HG03108 (cell line): ENCODE data around the gene TRPM2.

ENCODE experiments used
- ATAC-seq: cut with Tn5 transposase; IDR thresholded peaks from one replicate; pipeline ENCODE4 v1.9.1; 2021; ENCODE audit warnings: moderate library complexity; ENCODE audit not compliant: unreplicated experiment

TRPM2 gene

DNA sequence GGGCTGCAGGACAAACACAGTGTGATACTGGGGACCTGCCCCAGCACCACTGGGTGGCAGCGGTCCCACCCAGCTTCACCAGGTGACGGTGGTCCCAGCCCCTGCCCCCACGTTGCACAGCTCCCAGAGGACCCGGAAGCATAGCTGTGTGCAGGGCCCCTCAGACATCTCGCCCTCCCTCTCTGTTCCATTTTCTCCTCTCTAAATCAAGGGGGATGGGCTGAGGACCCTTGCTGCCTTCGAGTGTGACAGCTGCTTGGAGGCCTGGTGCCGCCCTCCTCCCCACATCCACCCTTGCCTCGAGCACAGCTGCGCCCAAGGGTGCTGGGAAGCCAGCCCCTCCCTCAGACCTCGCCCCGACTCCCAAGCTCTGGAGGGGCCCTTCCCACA, 85.8 kb downstream of the TRPM2 start:
- no peak for ATAC-seq

DNA sequence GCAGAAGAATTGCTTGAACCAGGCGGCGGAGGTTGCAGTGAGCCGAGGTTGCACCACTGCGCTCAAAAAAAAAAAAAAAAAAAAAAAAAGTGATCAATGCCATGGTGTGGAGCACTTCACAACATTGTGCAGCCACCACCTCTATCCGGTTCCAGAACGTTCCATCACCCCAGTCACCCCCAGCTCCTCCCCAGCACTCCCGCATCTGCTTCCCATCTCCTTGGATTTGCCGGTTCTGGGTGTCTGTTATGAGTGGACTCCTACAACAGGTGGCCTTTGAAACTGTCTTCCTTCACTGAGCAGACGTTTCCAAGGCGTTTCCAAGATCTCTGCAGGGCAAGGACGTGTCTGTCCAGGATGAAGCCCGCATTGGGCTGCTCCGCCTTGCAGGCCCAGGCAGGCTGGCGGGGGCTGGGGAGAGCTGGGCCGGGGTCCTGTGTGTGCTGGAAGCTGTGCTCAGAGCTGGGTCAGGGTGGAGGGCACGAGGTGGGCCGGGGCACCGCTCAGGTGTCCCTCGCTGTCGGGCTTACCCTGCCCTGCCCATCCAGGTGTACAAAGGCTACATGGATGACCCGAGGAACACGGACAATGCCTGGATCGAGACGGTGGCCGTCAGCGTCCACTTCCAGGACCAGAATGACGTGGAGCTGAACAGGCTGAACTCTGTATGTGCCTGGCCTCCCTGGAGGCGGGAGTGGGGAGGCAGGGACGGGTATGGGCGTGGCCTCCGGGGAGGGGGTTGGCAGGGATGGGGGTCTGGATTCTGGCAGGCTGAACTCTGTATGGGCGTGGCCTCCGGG, 87.0 kb downstream of the TRPM2 start:
- ATAC-seq: no peak

DNA sequence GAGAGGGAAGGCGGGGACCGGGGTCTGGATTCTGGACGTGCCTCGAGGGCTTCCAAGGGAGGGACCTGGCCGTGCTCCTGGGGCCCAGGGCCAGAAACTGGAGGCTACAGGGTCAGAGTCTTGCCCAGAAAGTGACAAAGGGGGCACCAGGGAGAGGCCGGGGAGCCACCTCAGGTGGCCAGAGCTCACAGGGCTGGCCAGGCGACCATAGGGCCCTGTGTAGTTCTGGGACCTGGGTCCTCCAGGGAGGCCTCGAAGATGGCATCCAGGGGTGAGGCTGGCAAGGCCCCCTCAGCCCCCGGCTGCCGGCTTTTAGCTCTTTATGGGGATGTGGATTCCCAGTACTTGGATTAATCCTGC, 87.6 kb downstream of the TRPM2 start:
- ATAC-seq: no peak

DNA sequence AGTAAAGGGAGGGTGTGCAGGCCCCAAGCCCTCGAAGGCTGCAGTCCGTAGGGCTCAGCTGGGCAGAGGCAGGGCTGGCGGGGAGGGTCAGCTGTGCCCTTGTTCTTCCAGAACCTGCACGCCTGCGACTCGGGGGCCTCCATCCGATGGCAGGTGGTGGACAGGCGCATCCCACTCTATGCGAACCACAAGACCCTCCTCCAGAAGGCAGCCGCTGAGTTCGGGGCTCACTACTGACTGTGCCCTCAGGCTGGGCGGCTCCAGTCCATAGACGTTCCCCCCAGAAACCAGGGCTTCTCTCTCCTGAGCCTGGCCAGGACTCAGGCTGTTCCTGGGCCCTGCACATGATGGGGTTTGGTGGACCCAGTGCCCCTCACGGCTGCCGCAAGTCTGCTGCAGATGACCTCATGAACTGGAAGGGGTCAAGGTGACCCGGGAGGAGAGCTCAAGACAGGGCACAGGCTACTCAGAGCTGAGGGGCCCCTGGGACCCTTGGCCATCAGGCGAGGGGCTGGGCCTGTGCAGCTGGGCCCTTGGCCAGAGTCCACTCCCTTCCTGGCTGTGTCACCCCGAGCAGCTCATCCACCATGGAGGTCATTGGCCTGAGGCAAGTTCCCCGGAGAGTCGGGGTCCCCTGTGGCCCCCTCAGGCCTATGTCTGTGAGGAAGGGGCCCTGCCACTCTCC, 88.3 kb downstream of the TRPM2 start:
- no peak for ATAC-seq

DNA sequence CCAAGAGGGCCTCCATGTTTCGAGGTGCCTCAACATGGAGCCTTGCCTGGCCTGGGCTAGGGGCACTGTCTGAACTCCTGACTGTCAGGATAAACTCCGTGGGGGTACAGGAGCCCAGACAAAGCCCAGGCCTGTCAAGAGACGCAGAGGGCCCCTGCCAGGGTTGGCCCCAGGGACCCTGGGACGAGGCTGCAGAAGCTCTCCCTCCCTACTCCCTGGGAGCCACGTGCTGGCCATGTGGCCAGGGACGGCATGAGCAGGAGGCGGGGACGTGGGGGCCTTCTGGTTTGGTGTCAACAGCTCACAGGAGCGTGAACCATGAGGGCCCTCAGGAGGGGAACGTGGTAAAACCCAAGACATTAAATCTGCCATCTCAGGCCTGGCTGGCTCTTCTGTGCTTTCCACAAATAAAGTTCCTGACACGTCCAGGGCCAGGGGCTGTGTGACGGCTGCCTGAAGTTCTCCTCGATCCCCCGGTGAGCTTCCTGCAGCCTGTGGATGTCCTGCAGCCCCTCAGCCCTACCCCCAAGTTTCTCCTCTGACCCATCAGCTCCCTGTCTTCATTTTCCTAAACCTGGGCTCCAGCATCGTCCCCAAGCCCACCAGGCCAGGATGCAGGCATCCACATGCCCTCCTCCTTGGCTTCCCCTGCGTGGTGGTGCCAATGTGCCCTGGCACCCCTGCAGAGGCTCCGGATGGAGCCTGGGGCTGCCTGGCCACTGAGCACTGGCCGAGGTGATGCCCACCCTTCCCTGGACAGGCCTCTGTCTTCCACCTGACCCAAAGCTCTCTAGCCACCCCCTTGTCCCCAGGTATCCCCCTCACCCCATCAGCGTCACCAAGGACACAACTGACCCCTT, 89.1 kb downstream of the TRPM2 start:
- ATAC-seq: no peak

DNA sequence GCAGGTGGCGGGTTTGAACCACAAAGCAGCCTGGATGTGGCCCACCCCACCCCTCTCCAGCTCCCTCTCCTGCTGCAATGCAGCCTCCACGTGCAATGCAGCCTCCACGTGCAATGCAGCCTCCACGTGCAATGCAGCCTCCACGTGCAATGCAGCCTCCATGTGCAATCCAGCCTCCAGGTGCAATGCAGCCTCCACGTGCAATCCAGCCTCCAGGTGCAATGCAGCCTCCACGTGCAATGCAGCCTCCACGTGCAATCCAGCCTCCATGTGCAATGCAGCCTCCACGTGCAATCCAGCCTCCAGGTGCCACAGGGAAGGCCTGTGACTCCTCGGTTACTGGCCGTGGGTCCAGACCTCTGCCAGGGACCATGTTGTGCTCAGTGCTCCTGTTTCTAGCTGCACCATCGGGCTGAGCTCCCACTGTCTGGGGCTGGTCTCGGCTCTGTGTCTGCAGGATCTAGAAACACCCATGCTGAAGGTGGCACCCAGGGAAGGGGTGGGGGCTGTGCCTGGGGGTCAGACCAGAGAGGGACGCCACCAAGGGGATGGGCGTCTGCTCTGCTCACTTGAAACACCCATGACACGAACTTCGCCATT, 90.0 kb downstream of the TRPM2 start:
- no peak for ATAC-seq

DNA sequence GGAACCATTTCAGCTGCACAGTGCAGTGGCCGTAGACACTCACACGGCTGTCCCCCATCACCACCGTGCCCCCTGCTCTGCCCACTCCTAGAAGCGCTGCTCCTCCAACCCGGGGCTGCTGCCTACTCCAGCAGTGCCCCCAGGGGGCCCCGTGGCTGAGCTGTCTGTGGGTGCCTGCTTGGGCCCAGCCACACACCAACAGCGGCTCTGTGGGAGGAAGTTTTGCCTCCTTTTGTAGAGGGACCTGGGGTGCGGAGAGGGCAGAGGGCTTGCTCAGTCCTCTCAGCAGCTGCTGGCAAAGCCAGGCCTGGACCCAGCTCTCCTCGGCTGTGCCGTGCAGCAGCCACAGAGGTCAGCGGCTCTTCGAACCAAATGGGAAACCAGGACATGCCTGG, 90.5 kb downstream of the TRPM2 start:
- no peak for ATAC-seq

DNA sequence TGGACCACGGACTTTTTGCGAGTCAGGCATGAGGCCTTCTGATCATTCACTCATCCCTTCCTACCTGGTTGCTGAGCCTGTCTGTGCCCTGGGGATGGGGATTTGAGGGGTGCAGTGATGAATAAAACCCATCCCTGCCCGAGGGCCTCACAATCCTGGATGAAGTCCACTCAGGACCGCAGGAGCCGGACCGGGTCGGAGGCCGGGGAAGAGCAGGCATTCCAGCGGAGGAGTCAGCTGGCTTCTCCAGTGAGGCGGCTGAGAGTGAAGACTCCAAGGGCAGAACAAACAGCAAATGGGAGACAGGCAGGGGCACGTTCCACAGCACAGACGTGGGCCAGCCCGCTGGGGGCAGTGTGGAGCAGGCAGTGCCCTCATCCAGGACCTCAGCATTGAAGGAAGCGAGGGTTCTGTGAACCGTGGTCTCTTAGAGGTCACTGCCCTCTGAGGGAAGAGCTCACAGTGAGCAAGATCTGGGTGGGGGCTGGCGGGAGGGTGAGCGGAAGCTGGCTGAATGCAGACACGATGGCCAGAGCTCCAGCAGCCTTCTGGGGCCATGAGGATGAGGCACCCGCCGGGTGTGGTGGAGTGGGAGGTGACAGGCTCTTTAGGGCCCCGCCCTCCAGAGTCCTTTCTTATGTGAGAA, 91.0 kb downstream of the TRPM2 start:
- no peak for ATAC-seq

DNA sequence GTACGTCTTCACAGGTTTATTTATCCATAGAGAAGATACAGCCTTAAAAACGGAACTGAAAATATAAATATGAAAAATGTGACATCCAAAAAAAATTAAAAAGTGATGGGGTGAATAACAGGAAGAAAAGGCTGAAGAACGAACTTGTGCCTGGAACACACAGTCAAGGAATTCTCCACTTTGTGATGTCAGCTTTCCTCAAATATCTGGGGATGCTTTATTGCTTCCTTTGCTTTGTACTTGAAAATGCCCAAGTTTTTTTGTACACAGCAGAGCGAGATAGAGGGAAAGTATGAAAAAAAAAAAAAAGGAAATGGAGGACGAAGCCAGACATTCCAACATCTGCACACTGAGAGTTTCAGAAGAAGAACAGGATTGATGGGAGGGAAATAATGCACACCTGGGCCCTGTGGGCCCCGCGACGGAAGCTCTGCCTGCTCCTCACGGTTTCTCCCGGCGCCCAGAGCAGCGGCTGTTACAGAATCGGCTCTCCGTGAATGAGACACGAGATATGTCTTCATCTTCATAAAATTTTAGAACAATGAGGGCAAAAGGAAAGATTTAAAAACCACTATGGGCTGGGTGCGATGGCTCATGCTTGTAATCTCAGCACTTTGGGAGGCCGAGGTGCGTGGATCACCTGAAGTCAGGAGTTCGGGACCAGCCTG, 91.9 kb downstream of the TRPM2 start:
- no peak for ATAC-seq

DNA sequence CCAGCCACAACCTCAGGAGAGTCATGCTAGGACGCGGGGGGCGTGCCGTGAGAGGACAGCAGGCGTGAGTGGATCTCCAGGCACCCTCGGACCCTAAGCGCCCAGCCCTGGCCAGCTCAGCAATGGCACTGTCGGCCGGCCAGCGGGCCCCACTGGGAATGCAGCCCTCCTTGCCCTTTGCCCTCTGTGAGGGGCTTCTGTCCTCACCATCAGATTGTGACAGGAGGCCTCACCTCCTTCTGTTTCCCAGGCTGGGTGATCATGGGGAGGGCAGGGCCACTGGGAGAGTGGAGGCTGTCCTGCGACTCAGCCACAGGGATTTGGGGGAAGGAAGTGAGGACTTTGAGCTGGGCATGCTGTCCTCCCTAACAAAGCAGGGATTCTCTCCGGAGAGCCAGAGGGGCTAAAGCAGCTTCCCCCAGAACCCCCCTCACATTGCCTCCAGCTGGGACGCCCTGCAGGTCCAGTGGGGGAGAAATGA, 95.3 kb downstream of the TRPM2 start:
- ATAC-seq: no peak

DNA sequence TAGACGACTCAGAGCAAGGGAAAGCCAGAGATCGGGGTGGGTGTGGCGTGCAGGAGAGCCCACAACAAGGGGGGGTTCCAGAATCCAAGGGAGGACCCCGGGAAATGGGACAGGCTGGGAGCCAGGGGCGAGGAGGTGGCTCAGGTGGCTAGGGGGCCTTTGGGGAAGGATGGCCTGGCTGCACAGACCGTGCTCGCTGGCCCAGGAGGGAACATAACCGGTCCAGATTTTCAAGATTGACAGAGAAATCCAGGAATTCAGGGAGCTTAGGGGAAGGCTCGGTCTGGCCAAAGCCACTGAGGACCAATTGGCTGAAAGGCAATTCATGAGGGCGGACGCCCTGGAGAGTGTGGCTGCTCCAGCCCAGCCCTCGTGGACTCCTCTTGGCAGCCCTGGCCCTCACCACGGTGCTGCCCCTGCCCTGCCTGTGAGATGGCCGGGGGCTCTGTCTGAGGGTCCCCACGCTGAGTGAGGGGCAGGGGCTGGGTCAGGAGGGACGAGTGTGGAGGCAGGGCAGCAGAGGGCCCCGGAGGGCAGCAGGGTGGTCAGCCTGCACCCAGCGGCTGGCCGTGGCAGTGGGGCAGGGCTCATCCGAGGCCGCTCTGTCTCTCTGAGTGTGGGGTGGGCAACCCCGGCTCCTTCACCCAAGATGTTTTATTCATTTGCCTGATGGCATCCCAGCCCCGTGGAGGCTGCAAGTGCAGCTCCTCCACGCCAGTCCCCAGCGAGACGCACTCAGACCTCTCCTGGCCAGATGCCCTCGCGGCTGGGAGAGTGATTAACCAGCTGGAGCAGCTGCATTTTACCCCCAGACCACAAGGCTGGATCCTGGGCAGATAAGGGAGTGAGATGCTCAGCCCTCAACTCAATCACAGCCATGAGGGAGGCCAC, 96.3 kb downstream of the TRPM2 start:
- ATAC-seq: no peak

DNA sequence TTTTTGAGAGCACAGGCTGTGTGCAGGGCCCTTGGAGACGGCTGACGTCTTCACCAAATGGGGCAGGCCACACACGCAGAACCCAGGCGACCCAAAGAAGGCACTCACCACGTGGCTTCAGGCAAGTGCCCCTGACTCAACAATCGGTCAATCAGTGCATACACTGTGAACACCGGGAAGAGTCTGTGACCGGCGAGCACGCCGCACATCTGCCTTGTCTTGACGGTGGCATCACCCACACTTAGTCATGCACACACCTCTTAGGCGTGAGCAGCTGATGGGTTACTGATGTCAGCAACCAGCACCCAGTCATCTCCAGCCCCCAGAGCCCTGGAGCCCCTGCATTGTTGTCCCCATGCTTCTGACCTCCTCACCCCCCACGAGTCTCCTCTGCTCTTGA, 97.0 kb downstream of the TRPM2 start:
- no peak for ATAC-seq

DNA sequence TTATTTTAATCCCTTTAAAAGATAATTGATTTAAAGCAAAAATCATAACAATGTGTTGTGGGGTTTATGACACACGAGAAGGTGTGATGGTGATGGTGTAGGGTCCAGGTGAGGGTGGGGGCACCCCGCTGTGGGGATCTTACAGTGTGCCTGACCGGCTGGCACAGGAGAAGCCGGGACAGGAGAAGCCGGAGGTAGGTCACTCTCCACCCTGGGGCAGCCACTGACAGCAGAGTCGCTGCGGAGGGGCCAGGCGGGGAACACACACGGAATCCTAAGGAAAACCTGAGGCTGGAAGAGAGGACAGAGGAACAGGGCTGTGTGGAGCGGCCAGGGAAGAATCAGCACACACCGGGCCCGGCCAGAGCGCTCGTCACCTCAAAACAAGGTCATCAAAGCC, 97.6 kb downstream of the TRPM2 start:
- ATAC-seq: no peak

DNA sequence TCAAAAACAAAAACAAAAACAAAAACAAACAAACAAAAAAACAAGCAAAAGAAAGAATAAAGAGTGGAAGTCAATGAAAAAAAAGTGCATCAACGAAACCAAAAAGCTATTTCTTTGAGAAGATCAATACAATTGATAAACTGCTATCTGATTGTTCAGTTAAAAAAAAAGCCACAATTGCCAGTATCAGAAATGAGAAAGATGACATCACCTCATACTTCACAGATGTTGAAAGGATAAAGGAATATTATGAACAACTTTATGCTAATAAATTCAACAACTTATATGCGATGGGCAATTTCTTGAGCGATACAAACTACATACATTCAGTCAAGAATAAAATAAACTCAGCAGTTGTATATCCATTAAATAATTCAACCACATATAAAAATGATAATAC, 99.7 kb downstream of the TRPM2 start:
- no peak for ATAC-seq

DNA sequence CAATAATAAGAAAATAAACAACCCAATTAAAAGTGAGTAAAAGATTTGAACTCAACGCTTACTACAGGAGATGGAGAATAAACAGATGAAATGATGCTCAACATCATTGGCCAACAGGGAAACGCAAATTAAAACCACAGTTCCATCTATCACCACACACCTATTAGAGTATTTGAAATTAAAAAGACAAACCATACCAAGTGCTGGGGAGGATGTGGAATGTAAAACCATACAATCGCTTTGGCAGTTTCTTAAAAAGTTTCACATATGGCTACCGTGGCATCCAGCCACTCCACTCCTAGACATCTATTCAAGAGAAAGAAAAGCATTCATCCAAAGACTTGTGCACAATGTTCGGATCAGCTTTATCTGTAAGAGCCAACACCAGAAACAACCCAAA, 100.6 kb downstream of the TRPM2 start:
- ATAC-seq: no peak

DNA sequence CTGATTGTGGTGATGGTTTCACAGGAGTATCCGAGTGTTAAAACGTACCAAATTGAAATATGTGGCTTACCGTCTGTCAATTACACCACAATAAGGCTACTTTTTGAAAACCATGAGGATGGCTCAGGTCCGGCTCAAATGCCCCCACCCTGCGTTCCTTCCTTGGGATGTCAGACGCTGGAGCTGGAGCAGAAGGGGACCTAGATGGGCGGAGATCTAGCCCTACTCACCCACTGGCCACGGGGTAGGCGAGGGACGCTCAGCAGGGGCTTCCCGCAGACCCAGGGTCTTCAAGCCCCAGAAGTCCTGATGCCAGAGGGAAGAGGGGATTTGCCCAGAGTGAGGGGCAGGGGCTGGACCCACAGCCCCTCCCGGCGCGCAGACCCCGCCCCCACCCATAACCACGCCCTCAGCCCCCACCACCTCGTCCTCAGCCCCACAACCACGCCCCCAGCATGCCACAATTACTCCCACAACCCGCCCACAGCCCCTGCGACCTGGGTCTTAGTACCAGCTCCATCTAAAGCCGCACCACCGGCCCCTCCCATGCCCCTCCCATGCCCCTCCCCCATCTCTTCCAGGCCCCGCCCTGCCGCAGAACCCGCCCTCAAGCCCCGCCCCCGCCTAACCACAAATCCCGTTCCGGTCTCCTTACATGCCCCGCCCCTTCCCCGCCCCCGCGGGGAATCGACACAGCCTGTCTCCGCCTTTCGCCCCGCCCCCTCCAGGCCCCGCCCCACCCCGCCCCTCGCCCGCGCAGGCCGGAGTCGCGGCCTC, 101.5 kb downstream of the TRPM2 start, which contains the start of gene LRRC3:
TSS of gene LRRC3 (plus strand) at position 764 of the 777 bp plus-strand sequence. CDS start 1,135 bp downstream, outside the sequence.
- ATAC-seq: no peak

DNA sequence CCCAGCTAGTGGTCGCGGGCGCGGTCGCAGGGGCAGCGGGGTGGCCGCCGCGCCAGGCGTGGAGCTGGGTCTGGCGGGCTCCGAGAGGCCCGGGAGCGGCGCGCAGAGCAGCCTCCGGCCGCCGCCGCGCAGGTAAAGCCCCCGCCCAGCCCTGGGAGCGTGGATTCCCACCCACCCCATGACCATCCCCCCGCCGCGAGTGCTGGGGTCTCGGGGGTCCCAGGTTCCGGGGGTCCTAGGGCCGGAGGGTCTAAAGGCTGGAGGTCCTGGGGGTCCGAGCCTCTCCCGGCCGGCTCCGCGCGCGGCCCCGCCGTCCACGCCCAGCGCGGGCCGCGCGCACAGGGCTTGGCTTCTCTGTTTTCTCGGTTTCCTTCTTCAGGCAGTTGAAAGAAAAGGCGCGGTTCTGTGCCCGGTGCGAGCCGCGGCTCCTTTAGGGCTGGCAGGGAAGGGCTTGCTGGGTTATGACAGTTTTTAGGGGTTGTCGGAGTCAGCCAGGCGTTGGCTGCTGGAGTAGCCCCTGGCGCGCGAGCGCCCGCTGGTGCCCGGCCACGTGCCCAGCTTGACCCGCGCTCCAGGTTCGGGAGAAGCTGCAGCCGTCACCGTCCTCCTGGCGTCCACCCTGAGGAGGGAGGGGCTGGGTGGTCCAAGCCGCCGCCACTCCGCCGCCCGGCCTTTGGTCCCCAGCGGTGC, 102.2 kb downstream of the TRPM2 start:
- no peak for ATAC-seq
